Raji (cell line): ENCODE data around the gene TSPO2.

Experiments
- POLR2A ChIP-seq: IDR thresholded peaks from 2 replicates; pipeline ENCODE4 v1.6.1; 2011; ENCODE audit warnings: low read depth, low read length, control low read depth; ENCODE audit not compliant: insufficient read depth

Gene TSPO2

DNA sequence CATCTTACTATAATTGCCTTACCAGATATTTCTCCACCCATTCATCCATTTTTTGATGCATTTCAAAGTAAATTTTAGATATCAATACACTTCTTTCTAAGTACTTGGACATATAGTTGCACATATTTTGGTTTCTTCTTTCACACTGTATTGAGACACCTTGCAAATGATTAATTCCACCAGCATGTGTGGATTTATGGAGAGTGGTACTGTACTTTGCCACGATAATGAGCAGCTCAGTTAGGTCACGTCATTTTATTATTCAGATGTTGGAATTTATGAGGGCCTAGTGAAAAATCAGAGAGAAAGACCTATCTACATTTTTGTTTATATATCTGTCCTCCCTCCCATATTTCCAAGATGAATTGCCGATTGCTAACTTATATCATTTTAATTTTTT is 35.8 kb downstream of the TSPO2 start:
- no peak for TF ChIP-seq POLR2A

DNA sequence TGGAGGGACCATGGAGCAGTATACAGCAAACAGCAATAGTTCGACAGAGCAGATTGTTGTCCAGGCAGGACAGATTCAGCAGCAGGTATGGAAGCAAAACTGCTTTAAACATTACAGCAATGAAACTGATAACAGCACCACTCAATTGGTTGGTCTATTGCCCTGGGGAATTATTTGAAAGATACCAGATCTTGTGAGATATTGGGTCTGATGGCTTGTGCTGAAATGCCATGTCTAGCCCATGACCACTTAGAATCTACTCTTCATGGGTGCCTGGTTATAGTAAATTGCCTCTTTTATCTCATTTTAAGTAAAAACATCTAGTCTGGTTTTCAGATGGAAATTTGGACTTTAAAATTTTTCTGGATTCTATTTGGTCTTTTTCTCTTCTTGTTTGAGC is 36.8 kb downstream of the TSPO2 start:
- TF ChIP-seq POLR2A: no peak

DNA sequence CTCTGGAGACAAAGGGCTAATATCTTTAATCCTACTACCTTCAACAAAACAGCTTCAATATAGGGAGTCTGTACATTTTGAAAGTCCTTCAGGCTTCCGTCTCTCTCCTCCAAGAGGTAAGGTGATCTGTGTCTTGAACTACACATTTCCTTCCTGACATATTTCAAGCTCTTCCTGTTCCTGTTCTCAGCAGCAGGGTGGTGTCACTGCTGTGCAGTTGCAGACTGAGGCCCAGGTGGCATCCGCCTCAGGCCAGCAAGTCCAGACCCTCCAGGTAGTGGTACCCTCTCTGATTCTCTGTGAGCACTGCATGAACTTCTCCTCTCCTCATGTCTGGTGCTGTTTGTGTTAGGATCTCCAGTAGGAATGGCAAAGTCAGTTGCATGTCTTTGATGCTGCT is 38.4 kb downstream of the TSPO2 start:
- no peak for TF ChIP-seq POLR2A

DNA sequence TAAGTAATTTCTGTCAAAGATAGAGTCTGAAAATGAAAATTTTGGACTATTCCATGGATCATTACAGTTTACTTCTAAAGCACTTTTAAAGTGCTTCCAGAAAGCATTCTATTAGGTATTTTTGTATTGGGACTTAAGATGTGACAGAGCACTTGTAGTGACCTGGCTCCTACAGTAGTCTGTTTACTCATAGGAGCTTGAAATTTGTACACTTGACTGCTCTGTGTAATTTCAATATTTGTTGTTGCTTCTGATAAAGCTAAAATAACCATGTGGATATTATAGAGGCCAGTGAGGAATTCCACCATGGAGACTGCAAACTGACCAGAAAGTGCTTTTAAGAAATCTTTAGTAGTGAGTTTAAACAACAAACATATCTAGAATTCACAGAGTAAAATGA is 40.8 kb downstream of the TSPO2 start:
- no peak for TF ChIP-seq POLR2A

DNA sequence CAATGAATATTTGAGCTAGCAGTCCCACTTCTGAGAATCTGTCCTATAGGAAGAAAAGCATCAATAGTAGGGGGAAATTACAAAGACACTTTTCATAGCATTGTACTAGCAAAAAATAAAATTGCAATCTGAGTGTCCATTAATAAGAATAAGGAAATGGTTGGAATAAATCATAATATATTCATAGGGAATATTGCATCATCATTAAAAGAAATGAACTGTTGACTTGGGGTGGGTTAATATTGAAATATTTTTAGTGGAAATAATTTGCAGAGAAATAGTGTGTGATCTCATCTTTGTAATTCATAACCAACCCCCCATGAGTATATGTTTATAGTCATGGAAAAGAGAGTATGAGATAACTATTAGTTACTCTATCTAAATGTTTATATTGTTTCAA is 42.9 kb downstream of the TSPO2 start:
- TF ChIP-seq POLR2A: no peak

GRCh38 chr6:41088451-41088850 is 46.2 kb downstream of the TSPO2 start:
- no peak for TF ChIP-seq POLR2A

GRCh38 chr6:41090841-41091761 is 48.8 kb downstream of the TSPO2 start:
- TF ChIP-seq POLR2A: no peak

- no peak for TF ChIP-seq POLR2A
These were observed 50.3 kb downstream of the TSPO2 start for GRCh38 chr6:41092421-41093140.

GRCh38 chr6:41093729-41094128 is 51.5 kb downstream of the TSPO2 start:
- no peak for TF ChIP-seq POLR2A
